Lower leg skin (tissue), 4 donors: ENCODE results near the gene GEMIN7. TPM values are rescaled to one million over a fixed set of nuclear protein-coding genes. Genes with fewer than 3 reads are reported as not detected.
"Not testable (repeated sequence)": the region's sequence is repeated elsewhere in the genome, so short reads cannot be mapped to it uniquely, and the experiment has no call there.

Experiments used
- DNase-seq, 2 donors: peaks; one replicate each; pipeline ENCODE4 v3.0.0-alpha.2; 2019; ENCODE audit warnings: low spot score in 2 of 2
- H3K4me3 ChIP-seq: fragments of 200-600 bp; sonication (generic); 2 replicates; pipeline ENCODE4 v1.5.1; 2017; ENCODE audit warnings: mild to moderate bottlenecking, low read depth; ENCODE audit not compliant: poor library complexity, severe bottlenecking
- CTCF ChIP-seq, 3 donors: fragments of 450-650 bp; IDR thresholded peaks; one replicate each; pipeline ENCODE4 v1.5.1; 2016; ENCODE audit warnings: antibody characterized with exemption in 3 of 3, mild to moderate bottlenecking in 3 of 3, moderate library complexity in 2 of 3
- POLR2A ChIP-seq, 2 donors: fragments of 450-650 bp; IDR thresholded peaks; one replicate each; pipeline ENCODE4 v1.6.1; 2016 to 2017; ENCODE audit warnings: antibody characterized with exemption in 2 of 2, mild to moderate bottlenecking in 1 of 2, moderate library complexity in 1 of 2
- WGBS, 2 donors: methylation state at CpG; one replicate each; pipeline ENCODE4 v1.1.5; 2018; 5-methylcytosine and 5-hydroxymethylcytosine counted together
- intact Hi-C: fragments of 100-400 bp; cut with DNase I; formaldehyde crosslinking; loops from one replicate; pipeline ENCODE4 v1.15.0; 2023; ENCODE audit warnings: low total_unique reads
- total RNA-seq, 4 donors: library from RNA; depleted of rRNA; stranded (reverse); fragments of >200 nt; gene quantifications; one replicate each; pipeline ENCODE4 v1.1.0, GENCODE V29; 2016

The GEMIN7 gene
- total RNA-seq, 4 donors from 2014 or later, result 11.8 to 24.9 (median 21.5) TPM

DNA sequence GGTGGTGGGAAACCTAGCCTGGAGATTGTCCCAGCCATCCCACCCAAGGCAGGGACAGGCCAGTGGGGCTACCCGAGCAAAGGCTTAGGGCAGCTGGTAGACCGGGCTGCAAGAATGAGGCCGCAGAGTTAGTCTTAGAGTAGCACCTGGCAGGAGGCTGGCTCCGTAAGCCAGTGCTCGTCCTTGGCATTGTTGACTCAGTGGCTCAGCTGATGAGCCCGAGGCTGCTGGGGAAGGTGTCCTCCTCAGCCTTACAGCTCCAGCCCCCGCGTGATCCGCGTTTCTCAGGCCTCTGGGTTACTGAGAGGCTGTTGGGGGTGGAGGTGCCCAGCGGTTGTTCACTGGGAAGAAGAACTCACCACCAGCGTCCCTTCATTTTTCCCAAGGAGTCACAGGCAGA, 38.6 kb downstream of the GEMIN7 start:
- no peak for DNase-seq
- intact Hi-C loops, result no loop called here

DNA sequence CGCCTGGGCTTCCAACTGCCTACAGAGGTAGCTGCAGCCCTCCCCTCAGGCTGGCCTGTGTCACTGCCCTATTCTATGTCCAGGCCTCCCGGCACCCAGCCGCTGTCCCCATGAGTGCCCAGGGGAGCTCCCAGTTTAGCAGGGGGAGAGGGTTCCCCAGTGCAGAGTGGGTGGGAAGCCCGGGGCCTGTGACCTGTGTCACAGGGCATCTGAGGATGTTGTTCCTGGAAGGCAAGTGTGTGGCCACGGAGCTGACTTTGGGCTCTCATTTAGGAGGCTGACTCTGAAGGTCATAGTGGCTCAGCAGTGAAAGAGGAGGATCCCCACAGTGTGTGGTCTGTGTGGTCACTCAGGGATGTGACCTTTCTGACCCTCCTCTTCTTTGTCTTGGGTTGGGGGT, 39.0 kb downstream of the GEMIN7 start:
- no peak for DNase-seq
- 64 to 81% methylated on average over 2 to 4 of the region's 5 CpGs for WGBS, 2 donors
- no peak overlapping the region for H3K4me3 ChIP-seq
- intact Hi-C loops, result no loop called here
- no peak for TF ChIP-seq POLR2A (IDR thresholded peaks at IDR 0.05)
- no peak for TF ChIP-seq CTCF (IDR thresholded peaks at IDR 0.05)

More for the DNA sequence above, 38.6 kb downstream of the GEMIN7 start:
- TF ChIP-seq POLR2A (IDR thresholded peaks at IDR 0.05) (no peak), CTCF (IDR thresholded peaks at IDR 0.05) (no peak)
- no peak overlapping the region for H3K4me3 ChIP-seq
- WGBS, 2 donors, result 63 to 81% methylated on average over 12 of the region's 12 CpGs

DNA sequence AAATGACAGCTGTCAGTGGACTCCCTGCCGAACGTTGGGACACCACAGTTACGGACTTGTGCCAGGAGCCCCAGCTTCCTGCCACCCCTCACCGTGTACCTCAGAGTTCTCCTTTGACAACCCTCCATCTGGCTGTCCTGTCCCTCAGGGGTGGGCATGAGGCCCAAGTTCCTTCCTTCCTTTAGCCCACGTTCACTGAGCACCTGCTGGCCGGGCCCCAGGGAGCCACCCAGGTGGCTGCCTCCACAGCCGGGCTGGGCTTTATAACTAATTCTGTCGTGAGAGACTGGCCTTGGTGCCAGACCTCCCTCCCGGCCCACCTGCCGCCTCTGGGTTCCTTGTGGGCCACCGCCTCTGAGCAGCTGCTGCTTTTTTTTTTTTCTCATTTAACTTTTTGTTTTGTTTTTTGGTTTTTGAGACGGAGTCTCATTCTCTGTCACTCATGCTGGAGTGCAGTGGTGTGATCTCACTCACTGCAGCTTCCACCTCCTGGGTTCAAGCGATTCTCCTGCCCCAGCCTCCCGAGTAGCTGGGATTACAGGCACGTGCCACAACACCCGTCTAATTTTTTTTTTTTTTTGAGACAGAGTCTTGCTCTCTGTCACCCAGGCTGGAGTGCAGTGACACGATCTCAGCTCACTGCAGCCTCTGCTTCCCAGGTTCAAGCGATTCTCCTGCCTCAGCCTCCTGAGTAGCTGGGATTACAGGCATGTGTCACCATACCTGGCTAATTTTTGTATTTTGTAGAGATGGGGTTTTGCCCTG, 39.7 kb downstream of the GEMIN7 start:
- DNase-seq, H3K4me3 ChIP-seq, intact Hi-C loops: not testable (repeated sequence)
- WGBS, 2 donors, result 52 to 59% methylated on average over 18 of the region's 18 CpGs

GRCh38 chr19:45119582-45119981, 40.5 kb downstream of the GEMIN7 start:
- intact Hi-C loops, result no loop called here
- no peak overlapping the region for H3K4me3 ChIP-seq
- TF ChIP-seq CTCF (IDR thresholded peaks at IDR 0.05), result no peak
- no peak for TF ChIP-seq POLR2A (IDR thresholded peaks at IDR 0.05)
- no peak for DNase-seq
- 62 to 63% methylated on average over 6 of the region's 6 CpGs for WGBS, 2 donors

DNA sequence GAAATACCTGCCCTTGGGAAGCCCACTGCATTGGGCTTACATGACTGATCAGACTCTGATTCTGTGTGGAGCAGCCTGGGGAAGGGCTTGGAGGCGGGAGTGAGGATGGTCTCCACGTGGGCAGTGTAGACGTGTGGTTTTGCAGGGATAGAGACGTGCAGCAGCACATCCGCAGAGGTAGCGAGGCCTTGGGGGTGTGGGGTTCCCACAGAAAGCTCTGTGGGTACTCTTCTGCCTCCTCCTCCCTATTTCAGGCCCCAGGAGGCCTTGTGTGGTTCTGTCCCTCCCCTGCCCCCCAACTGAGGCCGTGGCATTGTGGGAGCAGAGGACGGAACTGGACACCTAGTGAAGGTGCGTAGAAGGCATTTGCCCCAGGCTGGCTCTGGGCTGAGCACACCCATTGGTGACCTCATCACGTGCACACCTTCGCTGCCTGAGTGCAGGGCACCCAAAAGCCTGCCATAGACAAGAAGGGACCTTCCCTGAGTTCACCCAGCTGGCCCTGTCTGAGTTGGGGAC, 42.8 kb downstream of the GEMIN7 start:
- no peak for DNase-seq
- TF ChIP-seq CTCF (IDR thresholded peaks at IDR 0.05) (no peak), POLR2A (IDR thresholded peaks at IDR 0.05) (no peak)
- no peak overlapping the region for H3K4me3 ChIP-seq
- WGBS, 2 donors, result 62 to 65% methylated on average over 9 to 11 of the region's 11 CpGs
- intact Hi-C loops, result no loop called here

- intact Hi-C loops, result no loop called here
- TF ChIP-seq CTCF (IDR thresholded peaks at IDR 0.05), result no peak
- TF ChIP-seq POLR2A (IDR thresholded peaks at IDR 0.05), result no peak
- H3K4me3 ChIP-seq, result no peak overlapping the region
- WGBS, 2 donors, result 74 to 82% methylated on average over 6 of the region's 6 CpGs
- no peak for DNase-seq
Observed at GRCh38 chr19:45122832-45123231, 43.8 kb downstream of the GEMIN7 start.
